GM12873 (cell line): ENCODE measurements around the gene SCD.
A peak's percentile ranks its signal among the peaks of the same experiment; 100 is the strongest.

ENCODE experiments used
- TF ChIP-seq, protein P1 (sequence below): IDR thresholded peaks from 2 replicates; pipeline ENCODE4 v1.5.1; 2012; ENCODE audit warnings: low read depth, mild to moderate bottlenecking, moderate library complexity, low read length, control low read depth; ENCODE audit not compliant: insufficient read depth; ENCODE audit errors: missing control alignments

Gene SCD

DNA sequence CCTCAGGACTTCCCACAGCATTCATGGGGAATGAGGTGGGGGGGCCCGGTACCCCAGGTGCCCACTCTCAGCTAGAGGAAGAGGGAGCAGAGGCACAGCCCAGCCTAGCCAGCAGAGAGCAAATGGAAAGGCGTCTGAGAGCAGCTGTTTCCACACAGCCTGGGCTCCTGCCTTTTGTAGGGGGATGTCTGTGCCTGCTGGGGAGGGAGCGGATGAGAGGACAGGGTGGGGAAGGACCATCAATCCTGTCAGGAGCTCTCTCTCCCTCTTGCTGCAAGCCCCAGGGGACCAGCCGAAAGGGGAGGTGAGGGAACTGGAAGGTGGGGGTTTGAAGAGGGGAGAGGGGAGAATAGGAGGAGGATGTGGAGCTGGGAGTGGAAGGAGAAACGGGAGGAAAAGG is 17.0 kb upstream of the SCD start, which contains the start of gene PKD2L1:
TSS of gene PKD2L1 (minus strand) at position 150 of the 400 bp plus-strand sequence. CDS start at position 25, 125 bp downstream.
- TF ChIP-seq, protein P1, sequence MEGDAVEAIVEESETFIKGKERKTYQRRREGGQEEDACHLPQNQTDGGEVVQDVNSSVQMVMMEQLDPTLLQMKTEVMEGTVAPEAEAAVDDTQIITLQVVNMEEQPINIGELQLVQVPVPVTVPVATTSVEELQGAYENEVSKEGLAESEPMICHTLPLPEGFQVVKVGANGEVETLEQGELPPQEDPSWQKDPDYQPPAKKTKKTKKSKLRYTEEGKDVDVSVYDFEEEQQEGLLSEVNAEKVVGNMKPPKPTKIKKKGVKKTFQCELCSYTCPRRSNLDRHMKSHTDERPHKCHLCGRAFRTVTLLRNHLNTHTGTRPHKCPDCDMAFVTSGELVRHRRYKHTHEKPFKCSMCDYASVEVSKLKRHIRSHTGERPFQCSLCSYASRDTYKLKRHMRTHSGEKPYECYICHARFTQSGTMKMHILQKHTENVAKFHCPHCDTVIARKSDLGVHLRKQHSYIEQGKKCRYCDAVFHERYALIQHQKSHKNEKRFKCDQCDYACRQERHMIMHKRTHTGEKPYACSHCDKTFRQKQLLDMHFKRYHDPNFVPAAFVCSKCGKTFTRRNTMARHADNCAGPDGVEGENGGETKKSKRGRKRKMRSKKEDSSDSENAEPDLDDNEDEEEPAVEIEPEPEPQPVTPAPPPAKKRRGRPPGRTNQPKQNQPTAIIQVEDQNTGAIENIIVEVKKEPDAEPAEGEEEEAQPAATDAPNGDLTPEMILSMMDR = no peak

DNA sequence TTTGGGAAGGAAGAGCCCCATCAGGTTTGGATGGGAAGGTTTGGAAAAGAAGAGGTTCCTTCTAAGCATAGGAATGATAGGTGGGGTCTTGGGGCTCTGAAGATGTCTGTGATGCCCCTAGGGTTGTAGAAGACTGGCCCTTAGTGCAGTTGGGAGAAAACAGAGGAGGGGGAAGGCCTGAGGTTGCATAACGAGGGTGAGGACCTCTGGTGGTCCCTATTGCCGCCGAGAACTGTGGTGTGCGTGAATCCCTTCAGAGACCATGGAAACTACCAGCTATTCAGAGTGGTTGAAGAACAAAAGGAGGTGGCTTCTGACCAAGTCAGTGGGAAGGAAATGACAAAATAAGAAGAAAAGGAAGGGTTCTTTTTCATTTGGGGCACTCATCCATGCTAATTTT is 13.9 kb upstream of the SCD start:
- TF ChIP-seq, protein P1 = no peak

DNA sequence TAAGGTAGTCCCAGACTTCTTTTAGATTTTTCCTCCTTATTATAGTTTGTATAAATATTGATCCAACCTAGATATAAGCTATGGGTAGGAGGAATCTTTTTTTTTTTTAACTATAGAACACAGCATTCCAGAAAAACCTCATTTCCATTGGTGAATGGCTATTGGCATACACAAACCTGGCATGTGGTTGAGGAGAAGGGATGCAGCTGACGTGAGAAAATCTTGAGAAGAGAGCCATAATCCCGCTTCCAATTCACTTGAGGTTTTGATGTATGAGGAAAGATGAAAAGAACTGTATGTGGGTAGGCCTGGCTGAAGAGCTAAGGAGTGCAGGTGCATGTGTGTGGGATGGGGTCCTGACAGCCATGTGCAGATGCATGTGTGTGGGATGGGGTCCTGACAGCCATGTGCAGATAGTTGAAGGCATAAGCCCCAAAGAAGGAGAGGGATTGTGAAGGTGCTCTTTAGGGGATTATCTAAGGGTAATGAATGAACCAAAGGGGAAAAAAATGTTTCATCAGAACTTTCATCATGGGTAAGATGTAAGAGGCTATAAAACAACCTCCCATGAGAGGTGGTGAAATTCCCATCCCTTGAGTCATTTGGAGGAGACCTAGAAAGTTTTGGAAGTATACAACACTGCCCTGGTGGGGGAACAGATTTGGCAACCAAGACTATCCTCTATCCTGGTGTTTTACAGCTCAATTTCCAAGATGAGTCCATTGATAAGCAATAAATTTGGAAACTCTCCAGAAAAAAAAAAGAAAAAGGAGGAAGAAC is 13.2 kb upstream of the SCD start:
- TF ChIP-seq, protein P1 = no peak

DNA sequence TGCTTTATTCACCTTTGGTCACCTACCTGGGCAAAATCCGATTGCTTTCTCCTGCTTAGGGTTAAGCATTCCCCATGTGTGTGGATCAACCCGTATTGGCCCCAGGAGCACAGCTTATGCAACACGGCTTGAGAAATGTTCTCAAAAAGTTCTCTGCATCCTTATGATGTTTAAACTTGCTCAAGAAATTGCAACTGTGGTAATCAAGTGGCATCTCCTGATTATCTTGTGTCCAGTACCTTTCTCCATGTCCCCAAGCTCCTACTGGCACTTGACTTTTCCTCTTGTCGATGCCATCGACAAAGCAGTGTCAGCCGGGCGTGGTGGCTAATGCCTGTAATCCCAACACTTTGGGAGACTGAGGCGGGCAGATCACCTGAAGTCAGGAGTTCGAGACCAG is 12.3 kb upstream of the SCD start:
- TF ChIP-seq, protein P1 = no peak

DNA sequence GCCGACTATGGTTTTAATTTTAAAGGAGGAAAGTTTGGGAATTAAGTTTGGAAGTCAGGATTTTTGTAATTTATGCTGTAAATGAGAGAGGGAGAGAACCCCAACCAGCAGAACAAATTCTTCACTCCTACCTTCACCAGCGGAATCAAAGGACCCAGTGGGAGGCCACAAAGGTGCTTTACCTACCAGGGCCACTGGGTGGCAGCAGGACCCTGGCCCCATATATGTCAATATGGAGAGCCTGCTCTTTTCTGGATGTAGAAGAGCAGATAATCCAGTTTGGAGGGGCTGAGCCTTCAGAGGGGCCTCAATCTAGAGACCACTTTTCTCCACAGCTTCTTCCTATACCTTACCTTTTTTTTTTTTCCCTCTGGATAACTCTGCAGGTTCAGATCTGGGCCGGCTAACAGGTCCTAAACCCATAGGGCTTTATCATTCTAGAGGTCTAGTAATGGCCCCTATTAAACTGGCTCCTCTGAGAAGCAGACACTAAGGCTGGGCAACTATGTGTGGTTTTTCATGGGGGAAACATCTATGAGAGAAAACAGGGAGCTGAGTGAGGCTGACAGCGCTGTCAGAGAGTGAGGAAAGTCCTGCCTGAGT is 8.5 kb upstream of the SCD start:
- TF ChIP-seq, protein P1 = peak; percentile 94

DNA sequence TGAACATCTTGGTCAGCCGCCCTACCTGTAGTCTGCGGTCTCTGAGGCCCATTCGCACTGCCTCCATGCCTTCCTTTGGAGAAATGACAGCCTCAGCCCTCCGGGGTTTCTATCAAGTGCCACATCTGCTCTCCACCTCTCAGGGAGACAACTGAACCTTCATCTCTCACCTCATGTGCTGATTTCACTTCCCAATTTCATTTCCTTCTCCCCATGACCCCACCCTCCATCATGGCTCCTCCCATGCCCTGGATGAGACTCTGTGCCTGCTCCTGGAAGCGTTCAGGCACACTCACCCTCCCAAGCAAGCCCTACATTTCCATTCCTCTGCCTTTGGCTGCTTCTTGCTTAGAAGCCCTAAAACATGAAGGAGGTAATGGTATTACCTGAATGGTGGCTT is 7.8 kb upstream of the SCD start:
- TF ChIP-seq, protein P1 = no peak

DNA sequence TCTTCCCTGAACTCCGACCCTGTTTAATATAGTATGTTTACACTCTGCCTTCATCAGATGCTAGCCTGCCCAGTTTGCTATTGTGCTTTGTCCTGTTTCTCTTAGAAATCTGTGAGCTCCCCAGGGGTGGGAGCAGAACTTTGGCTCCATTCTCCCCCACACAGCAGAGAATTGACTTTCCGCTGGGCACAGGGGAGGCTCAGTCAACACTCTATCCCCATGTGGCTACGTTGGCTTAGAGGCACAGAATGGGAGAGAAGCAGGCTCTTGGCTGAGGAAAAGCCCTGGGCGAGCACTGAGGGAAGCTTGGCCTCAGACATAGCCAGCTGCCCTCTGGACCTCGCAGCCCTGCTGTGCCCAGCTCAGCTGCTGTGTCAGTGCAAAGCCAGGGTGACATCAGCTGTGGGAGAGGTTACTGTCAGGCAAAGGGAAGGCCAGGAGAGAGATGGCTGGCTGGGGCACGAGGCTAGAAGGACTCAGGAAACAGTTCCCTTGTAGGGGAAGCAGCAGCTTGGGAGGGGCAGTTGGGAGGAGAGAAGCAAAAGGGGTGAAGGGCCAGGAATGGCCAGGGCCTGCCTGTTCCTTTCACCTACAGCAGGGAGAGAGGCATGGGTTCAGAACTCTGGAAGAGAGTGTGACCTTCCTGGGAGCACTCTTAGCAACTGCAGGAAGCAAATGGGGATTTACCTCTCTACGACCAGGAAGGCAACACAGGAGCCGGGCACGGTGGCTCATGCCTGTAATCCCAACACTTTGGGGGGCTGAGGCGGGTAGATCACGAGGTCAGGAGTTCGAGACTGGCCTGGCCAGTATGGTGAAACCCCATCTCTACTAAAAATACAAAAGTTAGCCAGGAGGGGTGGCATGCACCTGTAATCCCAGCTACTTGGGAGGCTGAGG is 5.8 kb upstream of the SCD start:
- TF ChIP-seq, protein P1 = no peak
